ENCODE data around the gene MAMLD1. TPM values are rescaled to one million over a fixed set of nuclear protein-coding genes. Genes with fewer than 3 reads are reported as not detected.
"Not testable (repeated sequence)": the region's sequence is repeated elsewhere in the genome, so short reads cannot be mapped to it uniquely, and the experiment has no call there.

The MAMLD1 gene
- total RNA-seq, 1 donor from 2014 or later: 4.5 TPM

DNA sequence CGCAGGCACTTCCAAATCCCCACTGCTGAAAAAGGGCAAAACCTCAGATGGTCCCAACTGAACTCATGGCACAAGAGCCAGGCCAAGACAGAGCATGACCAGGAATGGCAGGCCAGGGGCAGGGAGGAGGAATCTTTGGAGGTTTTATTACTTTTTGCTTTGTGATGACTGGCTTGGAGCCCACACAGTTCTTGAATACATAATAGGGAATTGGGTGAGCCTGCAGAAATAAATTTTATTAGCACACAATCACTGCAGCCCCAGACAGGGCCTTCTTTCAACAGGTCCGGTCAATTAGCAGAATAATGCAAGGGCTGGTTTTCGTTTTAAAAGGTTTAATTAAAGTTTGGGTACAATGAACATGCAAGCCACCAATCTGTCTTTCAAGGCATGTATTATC lies 23.4 kb upstream of the MAMLD1 start:
- Mint-ChIP-seq H3K4me1 (peaks cover 2% of the 10 kb centered on the region), H3K9me3 (no peaks in the 10 kb centered on the region), H3K27ac (ENCODE audit: unreplicated experiment) (no peak overlapping the region), H3K4me3 (no peak overlapping the region), H3K27me3 (ENCODE audit: low read depth) (no peaks in the 10 kb centered on the region), H3K36me3 (ENCODE audit: low read depth) (no peaks in the 10 kb centered on the region)
- DNase-seq (ENCODE audit: low read depth, low spot score): no peak
- TF ChIP-seq, protein P1, sequence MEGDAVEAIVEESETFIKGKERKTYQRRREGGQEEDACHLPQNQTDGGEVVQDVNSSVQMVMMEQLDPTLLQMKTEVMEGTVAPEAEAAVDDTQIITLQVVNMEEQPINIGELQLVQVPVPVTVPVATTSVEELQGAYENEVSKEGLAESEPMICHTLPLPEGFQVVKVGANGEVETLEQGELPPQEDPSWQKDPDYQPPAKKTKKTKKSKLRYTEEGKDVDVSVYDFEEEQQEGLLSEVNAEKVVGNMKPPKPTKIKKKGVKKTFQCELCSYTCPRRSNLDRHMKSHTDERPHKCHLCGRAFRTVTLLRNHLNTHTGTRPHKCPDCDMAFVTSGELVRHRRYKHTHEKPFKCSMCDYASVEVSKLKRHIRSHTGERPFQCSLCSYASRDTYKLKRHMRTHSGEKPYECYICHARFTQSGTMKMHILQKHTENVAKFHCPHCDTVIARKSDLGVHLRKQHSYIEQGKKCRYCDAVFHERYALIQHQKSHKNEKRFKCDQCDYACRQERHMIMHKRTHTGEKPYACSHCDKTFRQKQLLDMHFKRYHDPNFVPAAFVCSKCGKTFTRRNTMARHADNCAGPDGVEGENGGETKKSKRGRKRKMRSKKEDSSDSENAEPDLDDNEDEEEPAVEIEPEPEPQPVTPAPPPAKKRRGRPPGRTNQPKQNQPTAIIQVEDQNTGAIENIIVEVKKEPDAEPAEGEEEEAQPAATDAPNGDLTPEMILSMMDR (conservative IDR thresholded peaks at IDR 0.05): no peak

DNA sequence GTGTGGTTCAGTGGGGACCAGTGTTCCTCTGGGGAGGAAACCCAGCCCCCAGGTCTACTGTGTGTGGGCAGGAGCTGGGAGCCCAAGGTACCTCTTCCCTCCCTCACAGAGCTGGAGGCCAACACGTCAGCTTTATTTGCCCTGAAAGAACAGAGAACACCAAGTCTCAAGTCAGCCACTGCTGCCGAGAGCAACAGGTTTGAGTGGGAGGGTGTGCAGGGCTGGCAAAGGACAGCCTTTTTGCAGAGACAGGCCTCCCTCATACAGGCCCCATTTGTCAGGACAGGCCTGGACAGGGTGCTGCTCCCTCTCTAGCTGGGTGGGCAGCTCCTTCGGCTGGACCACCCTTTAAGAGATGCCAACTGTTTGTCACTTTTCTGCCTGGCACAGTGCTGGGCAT lies 22.8 kb upstream of the MAMLD1 start:
- H3K9me3 Mint-ChIP-seq; H3K27me3 Mint-ChIP-seq (ENCODE audit: low read depth); H3K27ac Mint-ChIP-seq (ENCODE audit: unreplicated experiment); H3K4me3 Mint-ChIP-seq; DNase-seq (ENCODE audit: low read depth, low spot score); H3K36me3 Mint-ChIP-seq (ENCODE audit: low read depth); H3K4me1 Mint-ChIP-seq: not testable (repeated sequence)

DNA sequence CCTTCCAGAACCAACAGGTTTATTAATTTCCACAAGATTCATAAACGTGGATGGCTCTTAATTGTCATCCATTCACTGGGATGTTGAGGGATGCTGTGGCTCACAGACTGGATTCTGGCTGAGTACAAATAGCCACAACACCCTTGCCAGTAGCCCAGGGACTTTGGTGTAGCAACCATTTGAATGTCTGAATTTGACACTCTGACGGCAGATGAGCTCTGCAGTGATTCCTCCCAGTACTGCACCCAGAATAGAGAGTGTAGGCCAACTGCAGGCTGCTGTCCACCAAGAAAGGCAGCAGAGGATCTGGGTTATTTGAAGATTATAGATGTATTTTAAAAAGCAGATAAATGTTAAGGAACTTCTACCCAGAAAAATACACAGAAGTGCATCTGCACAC lies 15.6 kb upstream of the MAMLD1 start:
- TF ChIP-seq, protein P1 (conservative IDR thresholded peaks at IDR 0.05): no peak
- H3K9me3 Mint-ChIP-seq: peaks cover 4% of the 10 kb centered on the region

DNA sequence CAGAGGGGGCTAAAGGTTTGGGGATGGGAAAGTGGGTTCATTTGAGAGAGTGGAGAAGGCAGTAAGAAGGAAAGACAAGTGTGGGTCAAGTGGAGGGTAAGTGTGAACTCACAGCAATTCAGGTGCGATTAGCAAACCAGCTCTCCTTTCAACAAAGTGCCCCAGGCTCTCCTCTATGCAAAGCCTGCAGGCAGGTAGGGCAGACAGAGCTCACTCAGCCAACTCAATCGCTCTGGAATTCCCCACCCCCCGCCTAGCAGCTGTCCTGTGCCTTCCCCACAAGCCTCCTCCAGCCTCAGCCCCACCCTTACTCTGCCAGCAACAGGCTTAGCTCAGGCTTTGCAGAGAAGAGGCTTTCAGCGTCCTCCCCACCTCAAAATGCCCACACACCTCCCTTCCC lies 14.8 kb upstream of the MAMLD1 start:
- Mint-ChIP-seq H3K36me3 (ENCODE audit: low read depth) (no peaks in the 10 kb centered on the region), H3K27me3 (ENCODE audit: low read depth) (no peaks in the 10 kb centered on the region), H3K9me3 (peaks cover 4% of the 10 kb centered on the region), H3K27ac (ENCODE audit: unreplicated experiment) (no peak overlapping the region), H3K4me1 (peaks cover 4% of the 10 kb centered on the region), H3K4me3 (no peak overlapping the region)
- no peak for DNase-seq (ENCODE audit: low read depth, low spot score)
- TF ChIP-seq, protein P1 (conservative IDR thresholded peaks at IDR 0.05): no peak

More for the DNA sequence above, 15.6 kb upstream of the MAMLD1 start:
- peaks cover 4% of the 10 kb centered on the region for H3K4me1 Mint-ChIP-seq
- H3K36me3 Mint-ChIP-seq (ENCODE audit: low read depth): no peaks in the 10 kb centered on the region
- no peak for DNase-seq (ENCODE audit: low read depth, low spot score)
- no peak overlapping the region for H3K4me3 Mint-ChIP-seq
- H3K27me3 Mint-ChIP-seq (ENCODE audit: low read depth): no peaks in the 10 kb centered on the region
- H3K27ac Mint-ChIP-seq (ENCODE audit: unreplicated experiment): no peak overlapping the region

DNA sequence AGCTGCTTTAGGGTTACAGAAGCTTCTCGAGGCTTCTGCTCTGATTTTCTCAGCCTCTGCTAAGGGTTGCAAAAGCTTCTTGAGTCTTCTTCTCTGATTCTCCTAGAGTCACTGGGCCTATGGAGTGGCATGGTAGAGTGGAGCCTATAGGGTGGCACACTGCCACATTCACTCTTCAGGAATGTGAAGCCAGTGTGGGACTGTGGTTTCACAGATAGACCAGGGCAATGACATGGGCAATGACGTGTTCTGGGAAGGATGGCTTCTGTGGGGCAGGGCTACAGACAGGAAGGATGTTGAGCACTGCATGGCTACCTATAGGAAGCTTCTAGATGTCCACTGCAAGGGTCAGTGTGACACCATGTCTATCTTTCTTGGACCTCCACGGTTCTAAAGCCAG lies 11.0 kb upstream of the MAMLD1 start:
- Mint-ChIP-seq H3K9me3 (peaks cover 4% of the 10 kb centered on the region), H3K4me1 (no peaks in the 10 kb centered on the region), H3K27ac (ENCODE audit: unreplicated experiment) (no peak overlapping the region), H3K4me3 (no peak overlapping the region), H3K36me3 (ENCODE audit: low read depth) (no peaks in the 10 kb centered on the region), H3K27me3 (ENCODE audit: low read depth) (no peaks in the 10 kb centered on the region)
- TF ChIP-seq, protein P1 (conservative IDR thresholded peaks at IDR 0.05): no peak
- DNase-seq (ENCODE audit: low read depth, low spot score): no peak

DNA sequence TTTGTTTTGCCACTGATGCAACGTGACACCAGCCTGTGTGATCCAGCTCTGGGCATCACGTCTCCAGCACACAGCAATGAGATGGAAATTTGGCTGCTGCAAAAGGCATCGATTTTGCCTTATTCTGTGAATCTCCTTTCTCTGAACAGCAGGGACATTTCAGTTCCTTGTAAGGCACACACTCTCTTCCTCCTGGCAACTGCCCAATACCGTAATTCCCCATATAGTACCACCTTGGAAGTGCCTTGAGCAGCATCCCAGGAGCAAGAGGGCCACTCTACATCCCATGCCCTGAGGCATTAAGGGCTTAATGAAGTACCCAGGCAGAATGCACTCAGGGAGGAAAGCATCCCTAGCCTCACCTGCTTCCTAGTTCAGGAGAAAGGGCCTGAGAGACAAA lies 10.5 kb upstream of the MAMLD1 start:
- TF ChIP-seq, protein P1 (conservative IDR thresholded peaks at IDR 0.05): no peak
- peaks cover 4% of the 10 kb centered on the region for H3K9me3 Mint-ChIP-seq
- no peaks in the 10 kb centered on the region for H3K27me3 Mint-ChIP-seq (ENCODE audit: low read depth)
- H3K4me1 Mint-ChIP-seq: no peaks in the 10 kb centered on the region
- no peaks in the 10 kb centered on the region for H3K36me3 Mint-ChIP-seq (ENCODE audit: low read depth)
- H3K4me3 Mint-ChIP-seq: no peak overlapping the region
- no peak overlapping the region for H3K27ac Mint-ChIP-seq (ENCODE audit: unreplicated experiment)
- DNase-seq (ENCODE audit: low read depth, low spot score): no peak

Data from neural crest cell (in vitro differentiated cells).